M059J (cell line): ENCODE data around the gene NGDN. TPM values are rescaled to one million over a fixed set of nuclear protein-coding genes. Genes with fewer than 3 reads are reported as not detected.

Experiments used
- DNase-seq: peaks from one replicate; pipeline ENCODE4 v3.0.0-alpha.2; 2012; ENCODE audit warnings: low read depth
- total RNA-seq: library from RNA; depleted of rRNA; stranded (reverse); fragments of >200 nt; shearing (Covaris generic); gene quantifications from 2 replicates; pipeline ENCODE4 v1.2.3, GENCODE V29; 2014; rRNA removed

Gene NGDN
- total RNA-seq, 1 experiment from 2014 or later: 46.4 TPM

DNA sequence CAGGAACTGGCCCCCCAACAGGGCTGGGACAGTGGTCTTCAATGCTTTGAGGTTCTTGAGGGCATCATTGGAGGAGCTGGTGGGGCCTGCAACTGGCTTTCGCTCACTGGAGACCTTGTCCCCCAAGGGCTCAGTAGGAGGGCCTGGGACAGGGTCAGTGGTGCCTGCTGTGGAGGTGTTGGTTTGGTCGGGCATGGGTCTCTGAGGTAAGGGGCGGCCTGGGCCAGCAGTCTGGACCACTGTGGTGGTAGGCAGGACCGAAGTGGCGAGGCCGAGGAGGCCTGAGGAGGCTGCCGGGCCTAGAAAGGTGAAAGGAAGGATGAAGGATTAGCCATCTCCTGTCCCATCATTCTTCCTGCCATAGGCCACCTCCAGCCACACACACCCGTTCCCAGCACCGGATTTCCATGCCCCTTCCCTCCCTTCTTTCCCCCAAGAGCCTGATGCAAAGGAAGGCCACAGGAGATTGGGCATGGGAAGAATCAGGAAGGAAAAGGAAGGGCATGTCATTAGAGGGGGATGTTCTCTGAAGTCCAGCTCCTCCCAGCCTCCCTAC lies 53.2 kb downstream of the NGDN start:
- DNase-seq: no peak

DNA sequence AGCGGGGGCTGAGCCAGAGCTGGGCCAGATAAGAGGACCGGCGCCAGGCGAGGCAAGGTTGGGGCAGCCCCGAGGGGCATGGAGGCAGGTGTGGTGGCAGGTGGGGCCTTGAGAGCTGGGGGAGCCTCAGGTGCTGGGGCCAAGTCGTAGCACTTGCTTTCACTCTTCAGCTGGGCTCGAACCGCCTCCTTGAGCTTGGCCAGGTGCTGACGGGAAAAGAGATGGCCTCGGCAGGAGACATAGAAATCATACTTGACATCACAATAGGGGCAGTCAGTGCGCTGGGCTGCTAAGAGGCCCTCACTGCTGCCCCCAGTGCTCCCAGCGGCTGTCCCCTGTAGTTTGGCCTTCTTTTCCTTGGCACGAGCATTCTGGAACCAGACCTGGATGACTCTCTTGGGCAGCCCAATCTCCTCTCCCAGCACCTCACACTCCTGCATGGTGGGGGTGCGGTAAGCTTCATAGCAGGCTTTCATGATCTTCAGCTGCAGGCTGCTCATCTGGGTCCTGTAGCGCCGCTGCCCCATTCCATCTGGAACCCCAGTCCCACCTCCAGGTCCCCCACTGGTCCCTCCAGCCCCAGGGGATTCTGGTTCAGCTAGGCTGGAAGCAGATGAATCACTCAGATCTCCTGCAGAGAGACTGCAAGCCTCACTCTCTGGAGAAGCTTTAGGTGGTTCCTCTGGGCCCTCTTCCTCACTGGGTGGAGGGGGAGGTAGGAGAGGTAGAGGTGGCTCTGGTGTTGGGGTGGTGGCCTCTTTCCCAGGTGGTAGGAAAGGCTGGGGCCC lies 53.9 kb downstream of the NGDN start:
- DNase-seq: no peak

DNA sequence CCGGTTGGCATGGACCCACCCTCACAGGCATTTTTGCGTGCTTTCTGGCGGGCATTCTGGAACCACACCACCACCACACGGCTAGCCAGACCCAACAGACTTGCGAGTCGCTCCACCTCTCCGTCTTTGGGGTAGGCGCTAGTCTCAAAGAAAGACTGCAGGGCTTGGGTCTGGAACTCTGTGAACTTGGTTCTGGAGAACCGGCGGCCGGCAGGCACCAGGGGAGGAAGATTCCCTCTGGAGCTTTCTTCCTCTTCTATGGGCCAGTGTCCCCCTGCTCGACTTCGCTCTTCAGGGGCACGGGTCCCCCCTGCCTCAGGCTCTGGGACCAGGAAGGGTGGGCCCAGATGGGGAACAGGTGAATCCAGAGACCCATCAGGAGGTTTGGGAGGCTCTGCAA lies 55.5 kb downstream of the NGDN start:
- DNase-seq: no peak

DNA sequence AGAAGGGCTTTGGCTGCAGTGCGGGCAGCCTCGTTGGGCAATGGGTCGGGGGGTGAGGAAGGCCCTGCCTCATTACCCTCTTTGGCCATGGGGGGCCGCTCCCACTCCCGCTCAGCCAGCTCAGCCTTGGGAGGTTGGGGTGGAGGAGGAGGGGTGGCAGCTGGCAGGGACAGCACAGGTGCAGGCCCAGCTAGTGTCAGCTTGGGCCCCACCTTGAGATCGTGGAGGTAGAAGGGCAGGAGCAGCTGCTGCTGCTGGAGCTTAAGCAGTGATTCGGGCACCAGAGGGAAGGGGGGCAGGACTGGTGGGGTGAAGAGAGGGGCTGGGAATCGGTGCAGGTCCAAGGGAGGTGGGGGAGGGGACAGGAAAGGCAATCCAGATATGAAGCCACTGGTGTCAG lies 56.1 kb downstream of the NGDN start:
- no peak for DNase-seq

Other genes starting within 250 kb of the NGDN start
- gene RNF212B, start 231.8 kb upstream of the NGDN start, total RNA-seq: not detected in 2 replicates
- gene HOMEZ, start 183.6 kb upstream of the NGDN start, total RNA-seq: 9.1 and 11.9 TPM in 2 replicates
- 3.0 and 5.0 TPM in 2 replicates for gene PPP1R3E, start 166.8 kb upstream of the NGDN start, total RNA-seq
- 9.5 and 17.1 TPM in 2 replicates for gene BCL2L2, start 162.9 kb upstream of the NGDN start, total RNA-seq
- 80.8 and 89.2 TPM in 2 replicates for gene PABPN1, start 148.2 kb upstream of the NGDN start, total RNA-seq
- 4.6 and 8.6 TPM in 2 replicates for gene SLC22A17, start 116.8 kb upstream of the NGDN start, total RNA-seq
- gene EFS, start 104.5 kb upstream of the NGDN start, total RNA-seq: 0.12 and 0.64 TPM in 2 replicates
- gene IL25, start 96.9 kb upstream of the NGDN start, total RNA-seq: not detected in 2 replicates
- gene CMTM5, start 92.7 kb upstream of the NGDN start, total RNA-seq: not detected in 2 replicates
- gene MYH6, start 61.4 kb upstream of the NGDN start, total RNA-seq: not detected in 2 replicates
- gene MYH7, start 34.0 kb upstream of the NGDN start, total RNA-seq: not detected in 2 replicates
- 0.05 TPM in 1 of 2 replicates, not detected in the other for gene ZFHX2, start 82.1 kb downstream of the NGDN start, total RNA-seq
- 7.1 and 18.1 TPM in 2 replicates for gene THTPA, start 86.6 kb downstream of the NGDN start, total RNA-seq
- 14.7 and 21.3 TPM in 2 replicates for gene AP1G2, start 98.1 kb downstream of the NGDN start, total RNA-seq
- 0.10 TPM in 1 of 2 replicates, not detected in the other for gene JPH4, start 109.1 kb downstream of the NGDN start, total RNA-seq
- 11.9 and 16.8 TPM in 2 replicates for gene DHRS2, start 166.7 kb downstream of the NGDN start, total RNA-seq